Sigmoid colon (tissue), 7 donors: ENCODE results near the gene OR8D2. TPM values are rescaled to one million over a fixed set of nuclear protein-coding genes. Genes with fewer than 3 reads are reported as not detected.

Source experiments
- DNase-seq: peaks from one replicate; pipeline ENCODE4 v3.0.0-alpha.2; 2019
- H3K27ac ChIP-seq, 4 donors: fragments of 200-600 bp; sonication (generic); one replicate each; pipeline ENCODE4 v1.5.1; 2016 to 2019; ENCODE audit warnings: mild to moderate bottlenecking in 1 of 4
- H3K27me3 ChIP-seq, 3 donors: fragments of 200-600 bp; sonication (generic); one replicate each; pipeline ENCODE4 v1.5.1; 2019; ENCODE audit warnings: mild to moderate bottlenecking in 1 of 3
- H3K36me3 ChIP-seq, 4 donors: fragments of 200-600 bp; sonication (generic); one replicate each; pipeline ENCODE4 v1.5.1; 2016 to 2019
- H3K4me1 ChIP-seq, 4 donors: fragments of 200-600 bp; sonication (generic); one replicate each; pipeline ENCODE4 v1.5.1; 2017 to 2019
- H3K4me3 ChIP-seq, 4 donors: fragments of 200-600 bp; sonication (generic); one replicate each; pipeline ENCODE4 v1.5.1; 2017 to 2019; ENCODE audit warnings: mild to moderate bottlenecking in 2 of 4, moderate library complexity in 1 of 4
- H3K9me3 ChIP-seq, 4 donors: fragments of 200-600 bp in 3 of 4; sonication (generic) in 3 of 4; one replicate each; pipeline versions ENCODE4 v1.5.1 to v1.6.1; 2013 to 2019
- CTCF ChIP-seq, 4 experiments: fragments of 450-650 bp in 3 of 4; fragments of 200-600 bp in 1 of 4; IDR thresholded peaks; one replicate each; pipeline ENCODE4 v1.5.1; 2016 to 2019; ENCODE audit warnings: antibody characterized with exemption in 4 of 4, mild to moderate bottlenecking in 3 of 4, moderate library complexity in 2 of 4
- EP300 ChIP-seq, 4 donors: sonication (generic); formaldehyde crosslinking; IDR thresholded peaks; one replicate each; pipeline ENCODE4 v1.6.1; 2017; ENCODE audit warnings: antibody characterized with exemption in 4 of 4
- POLR2A ChIP-seq, 2 donors: fragments of 450-650 bp; IDR thresholded peaks; one replicate each; pipeline ENCODE4 v1.6.1; 2016; ENCODE audit warnings: antibody characterized with exemption in 2 of 2, mild to moderate bottlenecking in 2 of 2, moderate library complexity in 2 of 2
- POLR2AphosphoS5 ChIP-seq, 4 donors: sonication (generic); formaldehyde crosslinking; IDR thresholded peaks; one replicate each; pipeline ENCODE4 v1.6.1; 2017; ENCODE audit warnings: antibody characterized with exemption in 4 of 4
- WGBS, 2 donors: extraction: QIAGEN DNeasy Blood & Tissue Kit; methylation state at CpG; one replicate each; pipeline ENCODE4 v1.1.7; 2013; 5-methylcytosine and 5-hydroxymethylcytosine counted together
- intact Hi-C: fragments of 100-400 bp; cut with DNase I; formaldehyde crosslinking; loops from one replicate; pipeline ENCODE4 v1.15.1; 2023
- polyA plus RNA-seq, 3 donors: library from polyadenylated mRNA; stranded (reverse); fragments of 200-250 nt; gene quantifications; one replicate each; pipeline ENCODE4 v1.2.3, GENCODE V29; 2013
- total RNA-seq, 4 donors: library from RNA; depleted of rRNA; stranded (reverse); fragments of >200 nt; gene quantifications; one replicate each; pipeline ENCODE4 v1.1.0, GENCODE V29; 2016
- donor health status: healthy with polysubstance abuse.
- donor health status: Bipolar disorder and iron deficiency.
- donor health status: healthy.

The OR8D2 gene
- total and polyA plus RNA-seq, 7 donors, result not detected

GRCh38 chr11:124322356-124322755, 2.4 kb upstream of the OR8D2 start:
- intact Hi-C loops, result no loop called here
- WGBS, 2 donors, result 28 to 60% methylated on average over 1 of the region's 1 CpG

GRCh38 chr11:124315052-124315451, 4.9 kb downstream of the OR8D2 start:
- Histone ChIP-seq H3K27ac (no peak overlapping the region), H3K9me3 (no peaks in the 10 kb centered on the region), H3K27me3 (no peaks in the 10 kb centered on the region), H3K36me3 (no peaks in the 10 kb centered on the region), H3K4me1 (no peaks in the 10 kb centered on the region), H3K4me3 (no peak overlapping the region)
- TF ChIP-seq EP300 (IDR thresholded peaks at IDR 0.05) (no peak), POLR2AphosphoS5 (IDR thresholded peaks at IDR 0.05) (no peak), CTCF (IDR thresholded peaks at IDR 0.05) (no peak), POLR2A (IDR thresholded peaks at IDR 0.05) (no peak)
- intact Hi-C loops, result no loop called here
- no peak for DNase-seq
- WGBS, 2 donors, result 57 to 66% methylated on average over 3 of the region's 3 CpGs

More at GRCh38 chr11:124322356-124322755, 2.4 kb upstream of the OR8D2 start:
- Histone ChIP-seq H3K27ac (no peak overlapping the region), H3K4me3 (no peak overlapping the region), H3K9me3 (no peaks in the 10 kb centered on the region), H3K27me3 (no peaks in the 10 kb centered on the region), H3K36me3 (no peaks in the 10 kb centered on the region), H3K4me1 (no peaks in the 10 kb centered on the region)
- TF ChIP-seq CTCF (IDR thresholded peaks at IDR 0.05) (no peak), EP300 (IDR thresholded peaks at IDR 0.05) (no peak), POLR2AphosphoS5 (IDR thresholded peaks at IDR 0.05) (no peak), POLR2A (IDR thresholded peaks at IDR 0.05) (no peak)
- DNase-seq, result no peak

DNA sequence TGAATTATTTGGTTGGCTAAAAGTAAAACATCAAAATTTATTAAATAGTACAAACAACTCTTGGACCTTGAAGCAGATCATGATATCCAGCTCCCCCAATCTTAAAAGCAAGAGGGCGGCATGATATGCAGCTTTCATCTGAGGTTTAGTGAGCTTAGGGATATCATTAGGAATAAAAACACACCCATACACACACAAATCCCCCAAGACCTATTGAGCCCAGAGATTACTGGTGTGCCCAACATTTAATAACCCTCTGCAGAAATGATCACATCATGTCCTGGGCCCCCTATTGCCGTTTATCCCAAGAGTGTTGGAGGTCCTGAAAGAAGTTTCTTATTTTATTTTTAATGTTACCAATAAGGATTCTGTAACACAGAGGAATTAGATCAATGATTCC, 6.1 kb downstream of the OR8D2 start, which contains the start of gene OR8D1:
TSS of gene OR8D1 (minus strand) at position 101 of the 400 bp plus-strand sequence. CDS start 3,183 bp downstream, outside the sequence.
- Histone ChIP-seq H3K27me3 (no peaks in the 10 kb centered on the region), H3K4me1 (no peaks in the 10 kb centered on the region), H3K9me3 (no peaks in the 10 kb centered on the region), H3K27ac (no peak within 1 kb of the TSS), H3K4me3 (no peak within 1 kb of the TSS), H3K36me3 (no peaks in the 10 kb centered on the region)
- no peak for DNase-seq
- 87 to 93% methylated on average over 2 of the region's 2 CpGs for WGBS, 2 donors
- intact Hi-C loops, result no loop called here
- TF ChIP-seq POLR2A (IDR thresholded peaks at IDR 0.05) (no peak), POLR2AphosphoS5 (IDR thresholded peaks at IDR 0.05) (no peak), EP300 (IDR thresholded peaks at IDR 0.05) (no peak), CTCF (IDR thresholded peaks at IDR 0.05) (no peak)

DNA sequence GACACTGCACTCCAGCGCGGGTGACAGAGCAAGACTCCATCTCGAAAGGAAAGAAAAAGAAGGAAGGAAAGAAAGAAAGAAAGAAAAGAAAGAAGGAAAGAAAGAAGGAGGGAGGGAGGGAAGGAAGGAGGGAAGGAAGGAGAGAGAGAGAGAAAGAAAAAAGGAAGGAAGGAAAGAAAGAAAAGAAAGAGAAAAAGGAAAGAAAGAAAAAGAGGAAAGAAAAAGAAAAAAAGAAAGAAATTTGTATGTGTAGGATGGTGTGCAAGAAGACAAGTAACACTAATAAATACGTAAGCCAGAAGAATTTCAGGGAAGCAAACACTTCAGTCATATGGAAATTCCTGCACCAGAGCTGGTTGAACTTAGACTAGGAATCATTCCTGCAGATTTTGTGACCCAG, 6.9 kb downstream of the OR8D2 start:
- Histone ChIP-seq H3K36me3 (no peaks in the 10 kb centered on the region), H3K4me1 (no peaks in the 10 kb centered on the region), H3K27ac (no peak overlapping the region), H3K4me3 (no peak overlapping the region), H3K9me3 (no peaks in the 10 kb centered on the region), H3K27me3 (no peaks in the 10 kb centered on the region)
- WGBS, 2 donors, result 92 to 93% methylated on average over 4 of the region's 4 CpGs
- DNase-seq, result no peak
- intact Hi-C loops, result no loop called here
- TF ChIP-seq CTCF (IDR thresholded peaks at IDR 0.05), result no peak
- TF ChIP-seq EP300 (IDR thresholded peaks at IDR 0.05), result no peak
- TF ChIP-seq POLR2AphosphoS5 (IDR thresholded peaks at IDR 0.05), result no peak
- TF ChIP-seq POLR2A (IDR thresholded peaks at IDR 0.05), result no peak

- Histone ChIP-seq H3K27ac (no peak overlapping the region), H3K36me3 (no peaks in the 10 kb centered on the region), H3K9me3 (no peaks in the 10 kb centered on the region), H3K27me3 (no peaks in the 10 kb centered on the region), H3K4me1 (no peaks in the 10 kb centered on the region), H3K4me3 (no peak overlapping the region)
- TF ChIP-seq POLR2A (IDR thresholded peaks at IDR 0.05), result no peak
- TF ChIP-seq EP300 (IDR thresholded peaks at IDR 0.05), result no peak
- no peak for TF ChIP-seq POLR2AphosphoS5 (IDR thresholded peaks at IDR 0.05)
- TF ChIP-seq CTCF (IDR thresholded peaks at IDR 0.05), result no peak
- DNase-seq, result no peak
- intact Hi-C loops, result no loop called here
Observed at GRCh38 chr11:124311670-124312069, 8.3 kb downstream of the OR8D2 start.
